LNCAP (cell line): ENCODE results near the gene BTK.

Experiments used
- TF ChIP-seq, protein P1 (sequence below): fragments of 450-650 bp; IDR thresholded peaks from 2 replicates; pipeline ENCODE4 v1.5.1; 2017; ENCODE audit warnings: mild to moderate bottlenecking

BTK gene

DNA sequence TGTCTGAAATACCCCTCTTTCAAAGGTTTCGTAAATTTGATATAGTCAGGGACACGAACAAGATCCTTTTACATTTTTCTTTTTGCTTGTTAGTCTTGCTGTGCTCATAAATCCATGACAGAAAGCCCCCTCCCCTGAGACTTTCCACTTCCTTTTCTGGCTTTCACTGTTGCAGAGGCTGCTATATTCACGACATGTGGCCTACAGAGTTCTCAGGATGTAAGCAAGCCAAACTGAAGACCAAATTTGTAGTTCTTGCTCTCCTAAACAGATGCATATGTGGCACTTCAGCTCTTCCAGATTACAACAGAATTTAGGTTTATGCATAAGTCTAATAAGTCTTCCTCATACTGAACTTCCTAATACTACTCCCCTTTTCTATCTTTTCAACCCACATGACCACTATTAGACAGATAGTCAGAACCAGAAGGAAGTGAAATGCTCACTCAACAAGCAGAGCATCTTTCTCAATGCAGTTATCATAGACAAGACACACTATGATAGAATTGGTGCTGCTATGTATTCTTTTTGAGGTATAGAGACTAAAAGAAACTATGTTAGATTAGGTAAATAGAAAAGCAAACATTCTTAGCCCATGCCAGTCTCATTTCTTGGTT is 15.0 kb downstream of the BTK start:
- TF ChIP-seq, protein P1, sequence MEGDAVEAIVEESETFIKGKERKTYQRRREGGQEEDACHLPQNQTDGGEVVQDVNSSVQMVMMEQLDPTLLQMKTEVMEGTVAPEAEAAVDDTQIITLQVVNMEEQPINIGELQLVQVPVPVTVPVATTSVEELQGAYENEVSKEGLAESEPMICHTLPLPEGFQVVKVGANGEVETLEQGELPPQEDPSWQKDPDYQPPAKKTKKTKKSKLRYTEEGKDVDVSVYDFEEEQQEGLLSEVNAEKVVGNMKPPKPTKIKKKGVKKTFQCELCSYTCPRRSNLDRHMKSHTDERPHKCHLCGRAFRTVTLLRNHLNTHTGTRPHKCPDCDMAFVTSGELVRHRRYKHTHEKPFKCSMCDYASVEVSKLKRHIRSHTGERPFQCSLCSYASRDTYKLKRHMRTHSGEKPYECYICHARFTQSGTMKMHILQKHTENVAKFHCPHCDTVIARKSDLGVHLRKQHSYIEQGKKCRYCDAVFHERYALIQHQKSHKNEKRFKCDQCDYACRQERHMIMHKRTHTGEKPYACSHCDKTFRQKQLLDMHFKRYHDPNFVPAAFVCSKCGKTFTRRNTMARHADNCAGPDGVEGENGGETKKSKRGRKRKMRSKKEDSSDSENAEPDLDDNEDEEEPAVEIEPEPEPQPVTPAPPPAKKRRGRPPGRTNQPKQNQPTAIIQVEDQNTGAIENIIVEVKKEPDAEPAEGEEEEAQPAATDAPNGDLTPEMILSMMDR = no peak

DNA sequence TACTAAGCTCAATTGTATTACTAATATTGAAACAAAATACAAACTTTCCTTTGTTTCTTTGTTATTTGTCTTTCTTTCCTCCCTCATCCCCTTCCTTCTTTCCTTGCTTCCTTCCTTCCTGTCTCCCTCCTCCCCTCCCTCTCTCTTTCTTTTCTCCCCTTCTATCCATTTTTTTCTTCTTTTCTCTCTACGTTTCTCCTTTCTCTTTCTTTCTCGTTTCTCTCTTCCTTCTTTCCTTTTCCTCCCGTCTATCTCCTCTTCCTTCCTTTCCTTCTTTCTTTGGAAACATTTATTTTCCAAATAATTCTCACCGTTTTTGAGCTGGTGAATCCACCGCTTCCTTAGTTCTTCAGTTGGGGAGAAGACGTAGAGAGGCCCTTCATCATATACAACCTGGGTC is 16.3 kb downstream of the BTK start:
- TF ChIP-seq, protein P1 = no peak

DNA sequence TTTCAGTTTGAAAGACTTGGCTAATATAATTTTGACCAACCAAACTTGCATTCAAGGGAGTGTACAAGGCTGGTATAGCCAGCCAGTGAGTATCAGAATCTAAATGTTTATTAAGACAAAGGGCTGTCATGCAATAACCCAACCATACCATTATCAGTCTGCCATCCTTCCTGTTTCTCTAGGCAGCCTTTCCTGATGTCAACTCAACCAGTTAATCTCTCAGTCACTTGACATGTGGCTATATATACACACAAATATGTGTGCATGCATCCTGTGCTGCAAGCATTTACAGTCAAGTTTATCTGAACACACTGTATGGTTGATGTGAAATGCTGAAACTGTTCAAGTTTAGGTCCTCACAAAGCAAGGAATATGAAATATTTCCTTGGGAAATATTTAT is 17.2 kb downstream of the BTK start:
- TF ChIP-seq, protein P1 = no peak

DNA sequence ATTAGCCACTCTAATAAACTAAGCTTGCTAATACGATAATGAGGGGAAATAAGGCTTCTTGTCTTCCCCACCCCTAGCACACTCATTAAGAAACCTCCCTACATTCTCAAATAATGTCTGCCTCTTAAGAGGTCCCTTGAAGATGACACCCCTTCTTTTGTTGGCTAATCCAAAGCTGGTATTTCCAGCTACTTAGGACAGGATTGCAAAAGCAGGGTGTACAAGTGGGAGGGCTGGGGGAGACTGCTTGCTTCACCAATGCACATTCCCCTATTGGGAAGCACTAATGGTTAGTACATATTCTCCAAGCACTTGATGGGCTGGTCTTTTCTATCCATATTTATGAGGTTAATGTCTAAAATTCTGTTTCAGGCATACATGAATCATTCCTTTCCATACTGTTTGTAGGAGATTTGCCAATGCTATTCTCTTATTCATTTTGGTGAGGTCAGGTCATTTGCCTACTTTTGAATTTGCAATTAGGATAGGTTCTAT is 20.6 kb downstream of the BTK start:
- TF ChIP-seq, protein P1 = no peak

GRCh38 chrX:101362757-101363156 is 23.2 kb downstream of the BTK start:
- TF ChIP-seq, protein P1 = no peak

DNA sequence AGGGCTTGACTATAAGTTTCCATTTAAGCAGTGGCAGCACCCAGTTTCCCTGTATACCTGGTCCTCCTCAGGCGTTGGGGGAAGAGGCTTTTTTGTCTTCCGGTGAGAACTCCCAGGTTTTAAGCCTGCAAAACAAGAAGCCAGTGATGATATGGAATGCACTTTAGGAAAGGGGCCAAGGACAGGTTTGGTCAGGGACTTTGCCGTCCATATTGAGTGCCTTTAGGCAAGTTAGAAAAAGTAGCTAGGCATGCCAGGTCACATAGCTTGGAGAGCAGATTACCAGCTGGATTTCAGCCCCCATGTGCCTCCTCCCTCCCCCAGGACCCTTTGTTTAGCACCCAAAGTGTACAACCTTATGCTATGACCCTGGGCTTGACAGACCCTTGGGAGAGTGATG is 23.9 kb downstream of the BTK start:
- TF ChIP-seq, protein P1 = no peak

DNA sequence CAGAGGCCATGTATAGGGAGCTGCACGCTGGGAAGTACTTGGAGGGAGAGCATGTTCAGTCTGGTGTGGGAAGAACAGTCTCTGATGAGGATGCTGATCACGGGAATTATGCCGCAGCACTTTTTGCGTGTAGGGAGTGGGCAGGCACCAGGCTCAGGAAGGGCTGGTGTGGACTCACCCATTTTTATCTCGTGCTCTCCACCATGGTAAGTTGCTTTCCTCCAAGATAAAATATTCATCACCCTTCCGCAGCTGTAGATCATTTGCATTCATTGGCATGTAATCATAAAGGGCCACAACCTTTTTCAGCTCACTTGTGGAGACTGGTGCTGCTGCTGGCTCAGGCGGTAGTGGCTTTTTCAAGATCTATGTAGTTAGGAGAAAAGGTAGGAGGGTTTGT is 25.6 kb downstream of the BTK start:
- TF ChIP-seq, protein P1 = no peak

DNA sequence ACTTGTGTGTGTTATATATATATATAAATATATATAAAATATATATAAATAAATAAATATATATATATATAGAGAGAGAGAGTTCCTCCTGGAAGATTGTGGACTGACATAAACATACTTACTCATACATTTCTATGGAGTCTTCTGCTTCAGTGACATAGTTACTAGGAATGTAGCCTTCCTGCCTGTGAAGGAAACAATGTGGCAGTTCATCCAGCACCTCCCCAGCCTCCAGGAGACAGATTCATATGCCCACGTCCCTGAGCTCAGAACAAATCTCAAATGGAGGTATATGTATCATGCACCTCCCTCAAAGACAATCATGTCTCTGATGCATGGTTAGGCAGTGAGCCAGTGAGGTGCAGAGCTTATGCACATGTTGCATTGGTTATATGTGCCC is 26.0 kb downstream of the BTK start:
- TF ChIP-seq, protein P1 = no peak
